Endothelial cell (in vitro differentiated cells): ENCODE data around the gene GOLGA6L6. TPM values are rescaled to one million over a fixed set of nuclear protein-coding genes. Genes with fewer than 3 reads are reported as not detected.
"Not testable (repeated sequence)": the region's sequence is repeated elsewhere in the genome, so short reads cannot be mapped to it uniquely, and the experiment has no call there.

ENCODE experiments used
- DNase-seq: peaks from one replicate; pipeline ENCODE4 v3.0.0; 2021; ENCODE audit warnings: low spot score
- H3K27ac Mint-ChIP-seq: one replicate; pipeline ENCODE4 v1.8.0; 2021; ENCODE audit warnings: mixed read lengths, inconsistent platforms; ENCODE audit not compliant: unreplicated experiment
- H3K27me3 Mint-ChIP-seq: one replicate; pipeline ENCODE4 v1.8.0; 2021; ENCODE audit warnings: mild to moderate bottlenecking, moderate library complexity, mixed read lengths, inconsistent platforms; ENCODE audit not compliant: unreplicated experiment
- H3K36me3 Mint-ChIP-seq: one replicate; pipeline ENCODE4 v1.8.0; 2021; ENCODE audit warnings: mild to moderate bottlenecking, low read depth, mixed read lengths, inconsistent platforms; ENCODE audit not compliant: unreplicated experiment
- H3K4me1 Mint-ChIP-seq: one replicate; pipeline ENCODE4 v1.8.0; 2021; ENCODE audit warnings: mild to moderate bottlenecking, mixed read lengths, inconsistent platforms; ENCODE audit not compliant: unreplicated experiment
- H3K4me3 Mint-ChIP-seq: one replicate; pipeline ENCODE4 v1.8.0; 2021; ENCODE audit warnings: mild to moderate bottlenecking, mixed read lengths, inconsistent platforms; ENCODE audit not compliant: unreplicated experiment
- H3K9me3 Mint-ChIP-seq: one replicate; pipeline ENCODE4 v1.8.0; 2021; ENCODE audit warnings: mixed read lengths, inconsistent platforms; ENCODE audit not compliant: unreplicated experiment
- total RNA-seq: library from RNA; stranded (reverse); fragmentation: NEBNext Ultra II Directional; extraction: Animal tissue kit (Norgen Biotek cat#: 25700); gene quantifications from one replicate; pipeline ENCODE4 v1.2.1, GENCODE V29; 2021; ENCODE audit not compliant: unreplicated experiment

Gene GOLGA6L6
- total RNA-seq, 1 donor from 2014 or later = not detected

DNA sequence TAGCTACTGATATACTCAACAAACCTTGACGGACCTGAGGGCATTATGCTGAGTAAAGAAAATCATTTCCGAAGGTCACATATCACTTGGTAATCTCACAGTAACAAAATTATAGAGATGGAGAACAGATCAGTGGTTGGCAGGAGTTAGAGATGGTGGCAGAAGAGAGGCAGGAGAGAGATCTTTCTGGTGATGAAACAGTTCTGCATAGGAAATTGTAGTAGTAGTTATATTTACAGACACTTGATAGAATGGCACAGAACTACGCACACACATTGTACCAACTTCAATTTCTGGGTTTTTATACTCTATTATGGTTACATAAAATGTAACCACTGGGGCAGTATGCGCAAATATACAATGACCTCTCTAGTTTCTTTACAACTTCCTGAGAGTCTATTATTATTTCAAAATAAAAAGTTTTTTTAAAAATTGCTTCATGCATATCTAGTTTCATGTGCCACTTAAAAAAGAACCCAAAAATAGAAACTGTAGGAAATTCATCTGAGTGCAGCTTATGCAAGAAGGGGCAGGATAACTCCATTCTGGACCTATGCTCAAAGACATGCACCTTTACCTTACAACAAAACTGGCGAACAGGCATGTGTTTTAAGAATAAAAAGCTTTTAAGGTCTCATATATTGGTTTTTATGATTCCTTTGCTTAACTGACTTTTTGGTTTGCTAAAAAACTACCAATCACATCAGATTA is 39.9 kb downstream of the GOLGA6L6 start:
- DNase-seq, H3K9me3 Mint-ChIP-seq, H3K36me3 Mint-ChIP-seq, H3K4me3 Mint-ChIP-seq, H3K27me3 Mint-ChIP-seq, H3K4me1 Mint-ChIP-seq, H3K27ac Mint-ChIP-seq: not testable (repeated sequence)

DNA sequence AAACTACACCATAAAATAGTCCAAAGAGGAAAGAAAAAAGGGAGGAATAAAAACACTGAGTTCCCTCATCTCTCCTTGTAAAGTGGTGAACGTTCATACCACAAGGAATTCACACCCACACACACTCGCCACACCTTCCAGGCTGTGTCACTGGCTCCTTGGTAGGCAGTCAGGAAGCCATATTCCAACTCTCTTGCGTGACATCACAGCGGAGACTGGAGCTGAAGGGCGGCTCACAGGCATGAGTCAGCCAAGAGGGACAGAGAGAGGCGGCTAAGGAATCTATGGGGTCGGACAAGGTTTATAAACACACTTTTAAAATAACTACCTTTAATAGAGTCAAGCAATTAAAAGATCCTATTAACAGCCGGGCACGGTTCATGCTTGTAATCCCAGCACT is 43.8 kb downstream of the GOLGA6L6 start:
- DNase-seq, H3K27ac Mint-ChIP-seq, H3K9me3 Mint-ChIP-seq, H3K4me1 Mint-ChIP-seq, H3K36me3 Mint-ChIP-seq, H3K4me3 Mint-ChIP-seq, H3K27me3 Mint-ChIP-seq: not testable (repeated sequence)

DNA sequence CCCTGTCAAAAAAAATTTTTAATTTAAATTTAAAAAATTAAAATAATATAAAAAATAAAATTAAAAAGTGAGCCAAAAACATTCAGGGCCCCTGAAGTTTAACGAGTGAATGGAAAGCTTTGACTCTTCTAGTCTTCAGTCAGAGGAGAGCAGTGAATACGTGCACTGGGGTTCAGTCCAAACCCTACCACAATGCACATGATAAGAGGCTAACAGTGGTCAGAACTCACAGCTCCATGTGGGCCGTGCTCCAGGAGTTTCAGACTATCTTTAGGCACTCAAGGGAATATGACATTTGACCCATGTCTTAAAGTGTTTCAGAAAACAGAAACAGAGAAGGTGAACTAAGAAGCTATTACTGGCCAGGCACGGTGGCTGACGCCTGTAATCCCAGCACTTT is 48.6 kb downstream of the GOLGA6L6 start:
- H3K36me3 Mint-ChIP-seq, H3K4me1 Mint-ChIP-seq, H3K27ac Mint-ChIP-seq, H3K9me3 Mint-ChIP-seq, H3K27me3 Mint-ChIP-seq, DNase-seq, H3K4me3 Mint-ChIP-seq: not testable (repeated sequence)

GRCh38 chr15:20492598-20492997 is 49.0 kb downstream of the GOLGA6L6 start:
- not testable (repeated sequence) for H3K4me3 Mint-ChIP-seq, H3K9me3 Mint-ChIP-seq, H3K36me3 Mint-ChIP-seq, H3K27ac Mint-ChIP-seq, H3K27me3 Mint-ChIP-seq, H3K4me1 Mint-ChIP-seq, DNase-seq

- not testable (repeated sequence) for H3K27me3 Mint-ChIP-seq
These were observed 52.3 kb downstream of the GOLGA6L6 start for GRCh38 chr15:20489320-20489719.

More at GRCh38 chr15:20489320-20489719, 52.3 kb downstream of the GOLGA6L6 start:
- H3K36me3 Mint-ChIP-seq, H3K4me1 Mint-ChIP-seq, H3K9me3 Mint-ChIP-seq, H3K4me3 Mint-ChIP-seq, DNase-seq, H3K27ac Mint-ChIP-seq: not testable (repeated sequence)
